GM12891 (cell line): ENCODE data around the gene SAMHD1.
"Not testable (repeated sequence)": the region's sequence is repeated elsewhere in the genome, so short reads cannot be mapped to it uniquely, and the experiment has no call there.

ENCODE experiments used
- DNase-seq: peaks from one replicate; pipeline ENCODE4 v3.0.0; 2011; ENCODE audit warnings: low spot score; ENCODE audit not compliant: insufficient read length
- FAIRE-seq: peaks from 2 replicates; lab custom pipeline; 2011; peaks lifted over from hg19 to GRCh38; lab: Jason Lieb, UNC
- PAX5 ChIP-seq: IDR thresholded peaks from 2 replicates; pipeline ENCODE4 v1.6.1; 2011; ENCODE audit warnings: low read length, moderate library complexity, mild to moderate bottlenecking; ENCODE audit not compliant: insufficient read depth, severe bottlenecking
- POLR2A ChIP-seq: IDR thresholded peaks from 2 replicates; pipeline ENCODE4 v1.6.1; 2011; ENCODE audit warnings: low read depth, low read length, control low read depth
- POLR2AphosphoS5 ChIP-seq: IDR thresholded peaks from 2 replicates; pipeline ENCODE4 v1.6.1; 2011; ENCODE audit warnings: low read depth, low read length, control low read depth
- POU2F2 ChIP-seq: IDR thresholded peaks from 2 replicates; pipeline ENCODE4 v1.6.1; 2011; ENCODE audit warnings: low read depth, mild to moderate bottlenecking, control low read depth, low read length, moderate library complexity
- SPI1 ChIP-seq: IDR thresholded peaks from 2 replicates; pipeline ENCODE4 v1.6.1; 2011; ENCODE audit warnings: low read depth, low read length, control low read depth
- TAF1 ChIP-seq: IDR thresholded peaks from 2 replicates; pipeline ENCODE4 v1.6.1; 2011; ENCODE audit warnings: low read depth, low read length, control low read depth

Gene SAMHD1

DNA sequence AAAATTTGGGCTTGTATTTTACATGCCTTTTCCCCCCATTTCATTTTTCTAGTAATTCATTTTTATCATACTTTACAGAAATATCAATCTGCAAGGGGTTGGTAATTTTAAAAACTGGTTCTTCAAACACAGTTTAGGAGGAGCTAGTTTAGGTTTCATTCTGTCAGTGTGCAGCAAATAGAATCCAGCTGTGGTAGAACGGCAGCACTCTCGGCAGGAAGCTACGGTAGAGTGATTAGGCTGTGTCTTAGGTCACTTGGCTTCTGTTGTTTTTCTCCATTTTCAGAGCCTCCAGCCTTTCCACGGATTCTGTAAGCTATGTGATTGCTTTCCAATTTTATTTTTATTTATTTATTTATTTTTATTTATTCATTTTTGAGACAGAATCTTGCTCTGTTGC lies 42.9 kb downstream of the SAMHD1 start:
- peak; percentile 50 for FAIRE-seq
- no peak for TF ChIP-seq PAX5
- TF ChIP-seq POU2F2: no peak
- no peak for TF ChIP-seq POLR2AphosphoS5
- no peak for TF ChIP-seq POLR2A
- no peak for TF ChIP-seq SPI1
- TF ChIP-seq TAF1: no peak
- DNase-seq: no peak

- not testable (repeated sequence) for FAIRE-seq, DNase-seq
Observed at GRCh38 chr20:36906086-36906485, 45.4 kb downstream of the SAMHD1 start.

DNA sequence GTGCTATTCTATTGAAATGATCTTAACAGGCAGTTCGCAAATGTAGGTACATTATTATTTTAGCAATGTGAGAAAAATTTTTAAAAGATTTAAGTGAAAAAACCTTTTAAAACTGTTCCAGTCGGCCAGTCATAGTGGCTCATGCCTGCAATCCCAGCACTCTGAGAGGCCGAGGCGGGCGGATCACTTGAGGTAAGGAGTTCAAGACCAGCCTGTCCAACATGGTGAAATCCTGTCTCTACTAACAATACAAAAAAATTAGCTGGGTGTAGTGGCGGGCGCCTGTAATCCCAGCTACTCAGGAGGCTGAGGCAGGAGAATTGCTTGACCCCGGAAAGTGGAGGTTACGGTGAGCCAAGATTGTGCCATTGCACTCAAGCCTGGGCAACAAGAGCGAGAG lies 45.9 kb downstream of the SAMHD1 start:
- FAIRE-seq, DNase-seq: not testable (repeated sequence)

DNA sequence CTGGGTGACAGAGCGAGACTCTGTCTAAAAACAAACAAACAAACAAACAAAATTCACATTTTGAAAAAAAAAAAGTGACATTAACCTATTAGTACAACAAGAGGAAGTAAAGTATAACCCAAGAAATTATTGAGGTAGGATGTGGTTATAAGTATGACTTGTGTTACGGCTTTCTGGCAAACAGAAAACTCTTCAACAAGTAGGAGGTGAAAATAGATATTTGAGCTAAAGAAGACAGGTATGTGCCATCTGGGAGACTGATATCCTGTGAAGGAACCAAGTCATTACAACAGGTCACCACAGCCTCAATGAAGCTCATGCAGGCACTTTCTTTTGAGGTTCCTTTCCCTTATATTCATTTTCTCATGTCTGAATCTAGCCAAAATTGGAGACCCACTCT lies 46.8 kb downstream of the SAMHD1 start:
- FAIRE-seq (no peak), DNase-seq (no peak)
- no peak for TF ChIP-seq POLR2AphosphoS5
- no peak for TF ChIP-seq SPI1
- TF ChIP-seq TAF1: no peak
- no peak for TF ChIP-seq PAX5
- no peak for TF ChIP-seq POU2F2
- TF ChIP-seq POLR2A: no peak

GRCh38 chr20:36895036-36895435 lies 56.5 kb downstream of the SAMHD1 start:
- TF ChIP-seq POLR2AphosphoS5 (no peak), SPI1 (no peak), POU2F2 (no peak), POLR2A (no peak), PAX5 (no peak), TAF1 (no peak)
- FAIRE-seq (no peak), DNase-seq (no peak)

- FAIRE-seq: no peak
- DNase-seq: no peak
- TF ChIP-seq POLR2A: no peak
- TF ChIP-seq POLR2AphosphoS5: no peak
- no peak for TF ChIP-seq PAX5
- TF ChIP-seq POU2F2: no peak
- TF ChIP-seq TAF1: no peak
- no peak for TF ChIP-seq SPI1
Observed at GRCh38 chr20:36893801-36894200, 57.7 kb downstream of the SAMHD1 start.

GRCh38 chr20:36891211-36891610 lies 60.3 kb downstream of the SAMHD1 start:
- TF ChIP-seq POLR2AphosphoS5 (no peak), POU2F2 (no peak)
- FAIRE-seq: no peak
- no peak for DNase-seq

DNA sequence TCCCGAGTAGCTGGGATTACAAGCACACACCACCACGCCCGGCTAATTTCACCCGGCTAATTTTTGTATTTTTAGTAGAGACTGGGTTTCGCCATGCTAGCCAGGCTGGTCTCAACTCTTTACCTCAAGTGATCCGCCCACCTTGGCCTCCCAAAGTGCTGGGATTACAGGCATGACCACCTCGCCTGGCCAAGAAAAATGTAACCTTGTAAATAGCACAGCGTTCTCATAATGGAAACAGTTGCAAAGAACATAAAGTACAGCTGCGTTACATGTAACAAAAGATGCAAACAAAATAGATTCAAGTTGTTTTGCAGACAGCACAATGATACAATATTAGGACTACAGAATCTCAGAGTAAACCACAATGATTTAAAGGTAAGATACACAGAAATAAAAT lies 60.9 kb downstream of the SAMHD1 start:
- TF ChIP-seq POLR2AphosphoS5: no peak
- no peak for TF ChIP-seq POLR2A
- TF ChIP-seq POU2F2: no peak
- no peak for TF ChIP-seq TAF1
- TF ChIP-seq SPI1: no peak
- no peak for TF ChIP-seq PAX5
- no peak for FAIRE-seq
- DNase-seq: no peak

- FAIRE-seq (no peak), DNase-seq (no peak)
- TF ChIP-seq SPI1 (no peak), POLR2AphosphoS5 (no peak), POLR2A (no peak), PAX5 (no peak), POU2F2 (no peak), TAF1 (no peak)
Observed at GRCh38 chr20:36888880-36889516, 62.5 kb downstream of the SAMHD1 start.

DNA sequence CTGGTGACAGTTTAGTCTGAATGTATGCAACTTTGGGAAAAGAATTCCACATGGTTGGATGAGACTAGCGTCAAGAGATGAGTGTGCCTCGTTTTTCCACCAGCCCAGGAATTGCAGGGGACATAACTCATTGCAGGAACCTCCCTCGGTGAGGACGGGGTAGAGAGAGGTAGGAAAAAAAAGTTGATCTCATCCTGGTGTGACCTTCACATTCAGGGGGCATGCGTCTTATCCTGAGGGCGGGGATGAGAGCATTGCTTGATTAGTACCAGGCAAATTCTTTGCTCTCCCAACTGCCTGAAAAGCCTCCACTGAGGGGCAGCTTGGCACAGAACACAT lies 63.8 kb downstream of the SAMHD1 start:
- FAIRE-seq (no peak), DNase-seq (no peak)
- no peak for TF ChIP-seq PAX5
- TF ChIP-seq POLR2AphosphoS5: no peak
- no peak for TF ChIP-seq POLR2A
- no peak for TF ChIP-seq SPI1
- no peak for TF ChIP-seq TAF1
- TF ChIP-seq POU2F2: no peak

- FAIRE-seq (peak; percentile 92), DNase-seq (peak; percentile 84)
- no peak for TF ChIP-seq POLR2AphosphoS5
- TF ChIP-seq PAX5: no peak
- TF ChIP-seq POLR2A: no peak
- TF ChIP-seq SPI1: peak; percentile 46; the same call in 1 of the 2 replicates
- no peak for TF ChIP-seq TAF1
- TF ChIP-seq POU2F2: no peak
Observed at GRCh38 chr20:36886859-36887751, 64.4 kb downstream of the SAMHD1 start.
